Epidermal melanocyte (primary cell): Measurements from ENCODE around the gene THAP8.

Experiments used
- DNase-seq: peaks from one replicate; pipeline ENCODE4 v3.0.0; 2011; ENCODE audit warnings: low spot score; ENCODE audit not compliant: insufficient read length

THAP8 gene

GRCh38 chr19:36030264-36031148 lies 23.6 kb downstream of the THAP8 start:
- no peak for DNase-seq

- no peak for DNase-seq
Measured at GRCh38 chr19:36028313-36029041, 25.6 kb downstream of the THAP8 start.

GRCh38 chr19:36027696-36028095 lies 26.4 kb downstream of the THAP8 start:
- DNase-seq, result no peak

GRCh38 chr19:36026091-36026876 lies 27.8 kb downstream of the THAP8 start:
- no peak for DNase-seq

GRCh38 chr19:36025541-36025940 lies 28.5 kb downstream of the THAP8 start:
- no peak for DNase-seq

- no peak for DNase-seq
Measured at GRCh38 chr19:36023432-36023831, 30.7 kb downstream of the THAP8 start.

- DNase-seq, result no peak
Measured at GRCh38 chr19:36019061-36019670, 34.9 kb downstream of the THAP8 start.

- DNase-seq, result peak; percentile 100
Measured at GRCh38 chr19:36014012-36014924, 39.8 kb downstream of the THAP8 start, which contains the start of gene ALKBH6. ALKBH6 (minus strand) TSS chr19:36014213; CDS start chr19:36013397, 816 bp downstream.

GRCh38 chr19:36013280-36014011 lies 40.6 kb downstream of the THAP8 start:
- no peak for DNase-seq

GRCh38 chr19:36010402-36010801 lies 43.7 kb downstream of the THAP8 start:
- no peak for DNase-seq

- no peak for DNase-seq
Measured at GRCh38 chr19:36009633-36010379, 44.3 kb downstream of the THAP8 start.

- DNase-seq, result no peak
Measured at GRCh38 chr19:36009220-36009619, 44.9 kb downstream of the THAP8 start.

- DNase-seq, result no peak
Measured at GRCh38 chr19:36008336-36008978, 45.6 kb downstream of the THAP8 start, which contains the start of gene SYNE4. SYNE4 (minus strand) TSS chr19:36008813; CDS start chr19:36008681, 132 bp downstream.

GRCh38 chr19:36006955-36007354 lies 47.1 kb downstream of the THAP8 start:
- DNase-seq, result no peak

GRCh38 chr19:36003284-36003683 lies 50.8 kb downstream of the THAP8 start:
- no peak for DNase-seq

- no peak for DNase-seq
Measured at GRCh38 chr19:36001605-36002004, 52.5 kb downstream of the THAP8 start.

- peak; percentile 16 for DNase-seq
Measured at GRCh38 chr19:35996777-35997176, 57.3 kb downstream of the THAP8 start.
